ENCODE measurements around the gene ZFP42. TPM values are rescaled to one million over a fixed set of nuclear protein-coding genes. Genes with fewer than 3 reads are reported as not detected.

ZFP42 gene
- total and polyA plus RNA-seq, 5 donors from 2014 or later, result not detected

- ATAC-seq (ENCODE audit: low read depth in 2 of 2) (no peak), DNase-seq (no peak)
- H3K4me3 ChIP-seq (ENCODE audit: low read depth, low read length), result no peak overlapping the region
- H3K36me3 Mint-ChIP-seq, result no peaks in the 10 kb centered on the region
- H3K9me3 ChIP-seq (ENCODE audit: control insufficient read depth in 2 of 2, low read length in 2 of 2), result no peaks in the 10 kb centered on the region
- H3K27ac ChIP-seq (ENCODE audit: insufficient read depth, low read length, poor library complexity, severe bottlenecking), result no peak overlapping the region
- no peaks in the 10 kb centered on the region for H3K27me3 Mint-ChIP-seq
- H3K27me3 ChIP-seq (ENCODE audit: control insufficient read depth, insufficient read depth, low read length), result no peaks in the 10 kb centered on the region
- H3K9me3 Mint-ChIP-seq, result peaks cover 0 to 15% (median 6%) of the 10 kb centered on the region in 7 donors
- H3K4me3 Mint-ChIP-seq, result no peak overlapping the region
- no peaks in the 10 kb centered on the region for H3K36me3 ChIP-seq (ENCODE audit: control insufficient read depth, insufficient read depth, low read length)
- no peak overlapping the region for H3K27ac Mint-ChIP-seq
- no peaks in the 10 kb centered on the region for H3K4me1 ChIP-seq (ENCODE audit: control insufficient read depth, insufficient read depth, low read length, poor library complexity, severe bottlenecking)
- H3K4me1 Mint-ChIP-seq, result no peaks in the 10 kb centered on the region
Measured at GRCh38 chr4:188025476-188025875, 29.9 kb downstream of the ZFP42 start.

- Mint-ChIP-seq H3K9me3 (peaks cover 0 to 25% (median 7%) of the 10 kb centered on the region in 7 donors), H3K27me3 (no peaks in the 10 kb centered on the region), H3K4me3 (no peak overlapping the region), H3K4me1 (peaks cover 0 to 6% (median 3%) of the 10 kb centered on the region in 4 donors), H3K36me3 (no peaks in the 10 kb centered on the region), H3K27ac (no peak overlapping the region)
- DNase-seq (no peak), ATAC-seq (ENCODE audit: low read depth in 2 of 2) (no peak)
- no peaks in the 10 kb centered on the region for H3K4me1 ChIP-seq (ENCODE audit: control insufficient read depth, insufficient read depth, low read length, poor library complexity, severe bottlenecking)
- no peak overlapping the region for H3K4me3 ChIP-seq (ENCODE audit: low read depth, low read length)
- no peaks in the 10 kb centered on the region for H3K27me3 ChIP-seq (ENCODE audit: control insufficient read depth, insufficient read depth, low read length)
- peaks cover 0 to 3% of the 10 kb centered on the region in 2 experiments for H3K9me3 ChIP-seq (ENCODE audit: control insufficient read depth in 2 of 2, low read length in 2 of 2)
- no peaks in the 10 kb centered on the region for H3K36me3 ChIP-seq (ENCODE audit: control insufficient read depth, insufficient read depth, low read length)
- no peak overlapping the region for H3K27ac ChIP-seq (ENCODE audit: insufficient read depth, low read length, poor library complexity, severe bottlenecking)
Measured at GRCh38 chr4:188029114-188029513, 33.5 kb downstream of the ZFP42 start.

GRCh38 chr4:188030401-188030800 lies 34.8 kb downstream of the ZFP42 start:
- Histone ChIP-seq H3K27ac (ENCODE audit: insufficient read depth, low read length, poor library complexity, severe bottlenecking) (no peak overlapping the region), H3K36me3 (ENCODE audit: control insufficient read depth, insufficient read depth, low read length) (no peaks in the 10 kb centered on the region), H3K4me3 (ENCODE audit: low read depth, low read length) (no peak overlapping the region), H3K4me1 (ENCODE audit: control insufficient read depth, insufficient read depth, low read length, poor library complexity, severe bottlenecking) (no peaks in the 10 kb centered on the region), H3K9me3 (ENCODE audit: control insufficient read depth in 2 of 2, low read length in 2 of 2) (peaks cover 0 to 3% of the 10 kb centered on the region in 2 experiments), H3K27me3 (ENCODE audit: control insufficient read depth, insufficient read depth, low read length) (no peaks in the 10 kb centered on the region)
- DNase-seq (no peak), ATAC-seq (ENCODE audit: low read depth in 2 of 2) (no peak)
- Mint-ChIP-seq H3K36me3 (no peaks in the 10 kb centered on the region), H3K4me3 (no peak overlapping the region), H3K27me3 (no peaks in the 10 kb centered on the region), H3K27ac (no peak overlapping the region), H3K9me3 (peaks cover 0 to 25% (median 7%) of the 10 kb centered on the region in 7 donors), H3K4me1 (peaks cover 0 to 6% (median 3%) of the 10 kb centered on the region in 4 donors)

DNA sequence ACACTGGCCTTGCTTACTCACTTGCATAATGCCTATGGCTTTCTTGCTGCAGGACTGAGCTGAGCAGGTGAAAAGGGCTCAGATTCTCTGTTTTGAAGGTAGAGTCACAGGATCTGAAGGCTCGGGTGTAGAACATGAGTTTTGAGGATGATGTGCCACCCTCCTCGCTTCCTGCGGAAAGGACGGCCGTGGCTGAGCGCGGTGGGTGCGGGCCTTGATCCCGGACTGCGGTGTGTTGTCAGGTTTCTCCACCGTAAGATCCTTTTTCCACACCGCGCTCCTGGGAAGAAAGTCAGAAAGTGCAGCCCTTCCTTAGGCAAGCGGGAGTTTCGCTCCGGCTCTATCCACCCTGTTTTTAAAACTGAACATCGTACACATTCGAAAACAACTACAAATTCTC lies 36.2 kb downstream of the ZFP42 start:
- H3K27me3 Mint-ChIP-seq, result no peaks in the 10 kb centered on the region
- H3K27ac Mint-ChIP-seq, result no peak overlapping the region
- DNase-seq (no peak), ATAC-seq (ENCODE audit: low read depth in 2 of 2) (no peak)
- H3K9me3 Mint-ChIP-seq, result peaks cover 0 to 25% (median 5%) of the 10 kb centered on the region in 7 donors
- no peak overlapping the region for H3K27ac ChIP-seq (ENCODE audit: insufficient read depth, low read length, poor library complexity, severe bottlenecking)
- H3K36me3 ChIP-seq (ENCODE audit: control insufficient read depth, insufficient read depth, low read length), result no peaks in the 10 kb centered on the region
- H3K36me3 Mint-ChIP-seq, result no peaks in the 10 kb centered on the region
- peak overlapping the region in 1 of 4 donors; percentile 1 for H3K4me3 Mint-ChIP-seq
- H3K4me1 ChIP-seq (ENCODE audit: control insufficient read depth, insufficient read depth, low read length, poor library complexity, severe bottlenecking), result no peaks in the 10 kb centered on the region
- H3K9me3 ChIP-seq (ENCODE audit: control insufficient read depth in 2 of 2, low read length in 2 of 2), result peaks cover 0 to 3% of the 10 kb centered on the region in 2 experiments
- no peak overlapping the region for H3K4me3 ChIP-seq (ENCODE audit: low read depth, low read length)
- peaks cover 0 to 6% (median 3%) of the 10 kb centered on the region in 4 donors for H3K4me1 Mint-ChIP-seq
- no peaks in the 10 kb centered on the region for H3K27me3 ChIP-seq (ENCODE audit: control insufficient read depth, insufficient read depth, low read length)

- Mint-ChIP-seq H3K4me1 (peaks cover 0 to 6% (median 3%) of the 10 kb centered on the region in 4 donors), H3K27ac (no peak overlapping the region), H3K36me3 (no peaks in the 10 kb centered on the region), H3K4me3 (no peak overlapping the region), H3K9me3 (peaks cover 0 to 24% (median 5%) of the 10 kb centered on the region in 7 donors), H3K27me3 (no peaks in the 10 kb centered on the region)
- DNase-seq (no peak), ATAC-seq (ENCODE audit: low read depth in 2 of 2) (no peak)
- Histone ChIP-seq H3K36me3 (ENCODE audit: control insufficient read depth, insufficient read depth, low read length) (no peaks in the 10 kb centered on the region), H3K27me3 (ENCODE audit: control insufficient read depth, insufficient read depth, low read length) (no peaks in the 10 kb centered on the region), H3K4me1 (ENCODE audit: control insufficient read depth, insufficient read depth, low read length, poor library complexity, severe bottlenecking) (no peaks in the 10 kb centered on the region), H3K4me3 (ENCODE audit: low read depth, low read length) (no peak overlapping the region), H3K27ac (ENCODE audit: insufficient read depth, low read length, poor library complexity, severe bottlenecking) (no peak overlapping the region), H3K9me3 (ENCODE audit: control insufficient read depth in 2 of 2, low read length in 2 of 2) (peaks cover 0 to 3% of the 10 kb centered on the region in 2 experiments)
Measured at GRCh38 chr4:188032170-188032569, 36.6 kb downstream of the ZFP42 start.

GRCh38 chr4:188032583-188032982 lies 37.0 kb downstream of the ZFP42 start:
- Histone ChIP-seq H3K36me3 (ENCODE audit: control insufficient read depth, insufficient read depth, low read length) (no peaks in the 10 kb centered on the region), H3K4me3 (ENCODE audit: low read depth, low read length) (no peak overlapping the region), H3K27me3 (ENCODE audit: control insufficient read depth, insufficient read depth, low read length) (no peaks in the 10 kb centered on the region), H3K9me3 (ENCODE audit: control insufficient read depth in 2 of 2, low read length in 2 of 2) (peaks cover 0 to 3% of the 10 kb centered on the region in 2 experiments), H3K27ac (ENCODE audit: insufficient read depth, low read length, poor library complexity, severe bottlenecking) (no peak overlapping the region), H3K4me1 (ENCODE audit: control insufficient read depth, insufficient read depth, low read length, poor library complexity, severe bottlenecking) (no peaks in the 10 kb centered on the region)
- H3K9me3 Mint-ChIP-seq, result peaks cover 0 to 21% (median 5%) of the 10 kb centered on the region in 7 donors
- DNase-seq, result no peak
- no peak for ATAC-seq (ENCODE audit: low read depth in 2 of 2)
- no peaks in the 10 kb centered on the region for H3K36me3 Mint-ChIP-seq
- peaks cover 0 to 6% (median 3%) of the 10 kb centered on the region in 4 donors for H3K4me1 Mint-ChIP-seq
- H3K4me3 Mint-ChIP-seq, result no peak overlapping the region
- no peaks in the 10 kb centered on the region for H3K27me3 Mint-ChIP-seq
- H3K27ac Mint-ChIP-seq, result no peak overlapping the region

GRCh38 chr4:188037003-188037713 lies 41.6 kb downstream of the ZFP42 start:
- Mint-ChIP-seq H3K9me3 (peaks cover 0 to 13% (median 6%) of the 10 kb centered on the region in 7 donors), H3K4me3 (no peak overlapping the region), H3K4me1 (peaks cover 0 to 2% (median 0%) of the 10 kb centered on the region in 4 donors), H3K36me3 (no peaks in the 10 kb centered on the region), H3K27ac (no peak overlapping the region), H3K27me3 (peaks cover 4% of the 10 kb centered on the region)
- no peaks in the 10 kb centered on the region for H3K4me1 ChIP-seq (ENCODE audit: control insufficient read depth, insufficient read depth, low read length, poor library complexity, severe bottlenecking)
- no peak for ATAC-seq (ENCODE audit: low read depth in 2 of 2)
- H3K36me3 ChIP-seq (ENCODE audit: control insufficient read depth, insufficient read depth, low read length), result no peaks in the 10 kb centered on the region
- no peaks in the 10 kb centered on the region for H3K27me3 ChIP-seq (ENCODE audit: control insufficient read depth, insufficient read depth, low read length)
- no peak overlapping the region for H3K4me3 ChIP-seq (ENCODE audit: low read depth, low read length)
- DNase-seq, result no peak
- H3K9me3 ChIP-seq (ENCODE audit: control insufficient read depth in 2 of 2, low read length in 2 of 2), result no peaks in the 10 kb centered on the region
- no peak overlapping the region for H3K27ac ChIP-seq (ENCODE audit: insufficient read depth, low read length, poor library complexity, severe bottlenecking)

- no peak overlapping the region for H3K4me3 Mint-ChIP-seq
Measured at GRCh38 chr4:188041721-188042120, 46.1 kb downstream of the ZFP42 start.

More at GRCh38 chr4:188041721-188042120, 46.1 kb downstream of the ZFP42 start:
- no peak for ATAC-seq (ENCODE audit: low read depth in 2 of 2)
- Histone ChIP-seq H3K4me3 (ENCODE audit: low read depth, low read length) (no peak overlapping the region), H3K4me1 (ENCODE audit: control insufficient read depth, insufficient read depth, low read length, poor library complexity, severe bottlenecking) (no peaks in the 10 kb centered on the region), H3K27me3 (ENCODE audit: control insufficient read depth, insufficient read depth, low read length) (no peaks in the 10 kb centered on the region), H3K36me3 (ENCODE audit: control insufficient read depth, insufficient read depth, low read length) (no peaks in the 10 kb centered on the region), H3K27ac (ENCODE audit: insufficient read depth, low read length, poor library complexity, severe bottlenecking) (no peak overlapping the region), H3K9me3 (ENCODE audit: control insufficient read depth in 2 of 2, low read length in 2 of 2) (no peaks in the 10 kb centered on the region)
- no peaks in the 10 kb centered on the region for H3K36me3 Mint-ChIP-seq
- H3K27ac Mint-ChIP-seq, result no peak overlapping the region
- no peaks in the 10 kb centered on the region for H3K4me1 Mint-ChIP-seq
- DNase-seq, result no peak
- peaks cover 0 to 12% (median 9%) of the 10 kb centered on the region in 7 donors for H3K9me3 Mint-ChIP-seq
- H3K27me3 Mint-ChIP-seq, result peaks cover 4% of the 10 kb centered on the region

All from CD4-positive, CD25-positive, alpha-beta regulatory T cell (primary cell).